Fibroblast of skin of left quadriceps (primary cell): ENCODE measurements around the gene TRAPPC3L.

ENCODE experiments used
- DNase-seq, 2 experiments: peaks; one replicate each; pipeline ENCODE4 v3.0.0-alpha.2; 2013; ENCODE audit warnings: low read depth in 2 of 2

The TRAPPC3L gene

GRCh38 chr6:116557893-116558292 is 12.4 kb upstream of the TRAPPC3L start:
- peak; percentile 95 to 96 for DNase-seq

- DNase-seq = no peak
These were observed 11.4 kb upstream of the TRAPPC3L start for GRCh38 chr6:116556814-116557415.

GRCh38 chr6:116556065-116556464 is 10.6 kb upstream of the TRAPPC3L start:
- DNase-seq = peak; percentile 85

- no peak for DNase-seq
These were observed 8.0 kb upstream of the TRAPPC3L start, which contains the start of gene CALHM4 for GRCh38 chr6:116553451-116553850. CALHM4 (plus strand) TSS chr6:116553751; CDS start chr6:116553794, 43 bp downstream.

- no peak for DNase-seq
These were observed 5.3 kb upstream of the TRAPPC3L start for GRCh38 chr6:116550796-116551195.

- no peak for DNase-seq
These were observed 1.9 kb upstream of the TRAPPC3L start for GRCh38 chr6:116547358-116547757.

GRCh38 chr6:116543149-116543548 is 2.3 kb downstream of the TRAPPC3L start:
- no peak for DNase-seq

- DNase-seq = no peak
These were observed 3.1 kb downstream of the TRAPPC3L start for GRCh38 chr6:116542426-116542825.

GRCh38 chr6:116536216-116536621 is 9.3 kb downstream of the TRAPPC3L start:
- DNase-seq = peak; percentile 42 to 45

GRCh38 chr6:116535109-116535508 is 10.4 kb downstream of the TRAPPC3L start:
- no peak for DNase-seq

- no peak for DNase-seq
These were observed 12.1 kb downstream of the TRAPPC3L start for GRCh38 chr6:116533233-116533957.

- DNase-seq = peak in 1 of 2 experiments; percentile 44
These were observed 13.6 kb downstream of the TRAPPC3L start for GRCh38 chr6:116531675-116532570.

GRCh38 chr6:116530436-116530835 is 15.0 kb downstream of the TRAPPC3L start:
- no peak for DNase-seq

- DNase-seq = no peak
These were observed 15.8 kb downstream of the TRAPPC3L start for GRCh38 chr6:116529466-116530290.

GRCh38 chr6:116528780-116529179 is 16.7 kb downstream of the TRAPPC3L start:
- DNase-seq = no peak

- DNase-seq = no peak
These were observed 17.4 kb downstream of the TRAPPC3L start for GRCh38 chr6:116528133-116528532.

GRCh38 chr6:116524236-116524635 is 21.2 kb downstream of the TRAPPC3L start:
- DNase-seq = no peak

- no peak for DNase-seq
These were observed 22.6 kb downstream of the TRAPPC3L start for GRCh38 chr6:116522896-116523295.

GRCh38 chr6:116518621-116519368 is 26.7 kb downstream of the TRAPPC3L start:
- no peak for DNase-seq

- DNase-seq = no peak
These were observed 30.3 kb downstream of the TRAPPC3L start for GRCh38 chr6:116515141-116515540.

- no peak for DNase-seq
These were observed 31.4 kb downstream of the TRAPPC3L start for GRCh38 chr6:116514111-116514510.
